H7 (cell line): ENCODE measurements around the gene GSK3B. TPM values are rescaled to one million over a fixed set of nuclear protein-coding genes. Genes with fewer than 3 reads are reported as not detected.

Experiments used
- DNase-seq: peaks from one replicate; pipeline ENCODE4 v3.0.0; 2012
- H3K27me3 ChIP-seq: 2 replicates; pipeline ENCODE4 v1.6.0; 2011; ENCODE audit warnings: mild to moderate bottlenecking, low read length; ENCODE audit not compliant: control insufficient read depth, insufficient read depth
- H3K36me3 ChIP-seq: replicated peaks from 2 replicates; pipeline ENCODE4 v1.5.1; 2011; ENCODE audit warnings: low read length; ENCODE audit not compliant: control insufficient read depth, insufficient read depth
- H3K4me3 ChIP-seq: 2 replicates; pipeline ENCODE4 v1.5.1; 2011; ENCODE audit warnings: low read depth, mild to moderate bottlenecking, control low read depth, low read length, moderate library complexity; ENCODE audit not compliant: insufficient read depth
- total RNA-seq: library from RNA; depleted of rRNA; stranded (reverse); fragments of >200 nt; shearing (Covaris generic); gene quantifications from 2 replicates; pipeline ENCODE4 v1.2.3, GENCODE V29; 2014

GSK3B gene
- total RNA-seq, 1 experiment from 2014 or later: 34.0 TPM

- Histone ChIP-seq H3K4me3 (no peak overlapping the region), H3K36me3 (no peaks in the 10 kb centered on the region; the same call in 1 of the 2 replicates), H3K27me3 (no peaks in the 10 kb centered on the region)
- no peak for DNase-seq
Observed at GRCh38 chr3:120089089-120089488, 5.2 kb downstream of the GSK3B start.

GRCh38 chr3:120088622-120089021, 5.6 kb downstream of the GSK3B start:
- H3K4me3 ChIP-seq: no peak overlapping the region
- no peaks in the 10 kb centered on the region; the same call in 1 of the 2 replicates for H3K36me3 ChIP-seq
- H3K27me3 ChIP-seq: no peaks in the 10 kb centered on the region
- DNase-seq: no peak

GRCh38 chr3:120081719-120082118, 12.5 kb downstream of the GSK3B start:
- Histone ChIP-seq H3K4me3 (no peak overlapping the region), H3K27me3 (no peaks in the 10 kb centered on the region), H3K36me3 (no peaks in the 10 kb centered on the region)
- DNase-seq: no peak

GRCh38 chr3:120080836-120081235, 13.4 kb downstream of the GSK3B start:
- DNase-seq: no peak
- H3K27me3 ChIP-seq: no peaks in the 10 kb centered on the region
- no peak overlapping the region for H3K4me3 ChIP-seq
- H3K36me3 ChIP-seq: no peaks in the 10 kb centered on the region

GRCh38 chr3:120077731-120078130, 16.5 kb downstream of the GSK3B start:
- Histone ChIP-seq H3K27me3 (no peaks in the 10 kb centered on the region), H3K4me3 (no peak overlapping the region), H3K36me3 (no peaks in the 10 kb centered on the region)
- no peak for DNase-seq

- Histone ChIP-seq H3K27me3 (no peaks in the 10 kb centered on the region), H3K4me3 (no peak overlapping the region), H3K36me3 (no peaks in the 10 kb centered on the region)
- DNase-seq: no peak
Observed at GRCh38 chr3:120072867-120073525, 21.3 kb downstream of the GSK3B start.

- Histone ChIP-seq H3K4me3 (no peak overlapping the region), H3K36me3 (no peaks in the 10 kb centered on the region), H3K27me3 (no peaks in the 10 kb centered on the region)
- DNase-seq: no peak
Observed at GRCh38 chr3:120071259-120071658, 23.0 kb downstream of the GSK3B start.

GRCh38 chr3:120070263-120070981, 23.8 kb downstream of the GSK3B start:
- Histone ChIP-seq H3K36me3 (no peaks in the 10 kb centered on the region), H3K4me3 (no peak overlapping the region), H3K27me3 (no peaks in the 10 kb centered on the region)
- DNase-seq: no peak

- no peak overlapping the region for H3K4me3 ChIP-seq
- DNase-seq: no peak
- H3K27me3 ChIP-seq: no peaks in the 10 kb centered on the region
- no peaks in the 10 kb centered on the region for H3K36me3 ChIP-seq
Observed at GRCh38 chr3:120067083-120067482, 27.2 kb downstream of the GSK3B start.

- H3K36me3 ChIP-seq: no peaks in the 10 kb centered on the region
- no peak overlapping the region for H3K4me3 ChIP-seq
- no peak for DNase-seq
- no peaks in the 10 kb centered on the region for H3K27me3 ChIP-seq
Observed at GRCh38 chr3:120066634-120067033, 27.6 kb downstream of the GSK3B start.

GRCh38 chr3:120064641-120065040, 29.6 kb downstream of the GSK3B start:
- H3K27me3 ChIP-seq: no peaks in the 10 kb centered on the region
- no peak overlapping the region for H3K4me3 ChIP-seq
- DNase-seq: no peak

GRCh38 chr3:120062474-120062873, 31.8 kb downstream of the GSK3B start:
- H3K36me3 ChIP-seq: no peaks in the 10 kb centered on the region
- no peak for DNase-seq
- H3K27me3 ChIP-seq: no peaks in the 10 kb centered on the region
- H3K4me3 ChIP-seq: no peak overlapping the region

More at GRCh38 chr3:120064641-120065040, 29.6 kb downstream of the GSK3B start:
- no peaks in the 10 kb centered on the region for H3K36me3 ChIP-seq

- Histone ChIP-seq H3K4me3 (no peak overlapping the region), H3K36me3 (no peaks in the 10 kb centered on the region), H3K27me3 (no peaks in the 10 kb centered on the region)
- DNase-seq: no peak
Observed at GRCh38 chr3:120059081-120059864, 35.0 kb downstream of the GSK3B start.

GRCh38 chr3:120057626-120058025, 36.6 kb downstream of the GSK3B start:
- Histone ChIP-seq H3K4me3 (no peak overlapping the region), H3K36me3 (no peaks in the 10 kb centered on the region), H3K27me3 (no peaks in the 10 kb centered on the region)

GRCh38 chr3:120057029-120057428, 37.2 kb downstream of the GSK3B start:
- Histone ChIP-seq H3K4me3 (no peak overlapping the region), H3K27me3 (no peaks in the 10 kb centered on the region), H3K36me3 (no peaks in the 10 kb centered on the region)
- DNase-seq: no peak

More at GRCh38 chr3:120057626-120058025, 36.6 kb downstream of the GSK3B start:
- DNase-seq: no peak
